ENCODE results near the gene CYP2W1. TPM values are rescaled to one million over a fixed set of nuclear protein-coding genes. Genes with fewer than 3 reads are reported as not detected.

CYP2W1 gene
- total and polyA plus RNA-seq, 11 donors, result not detected

GRCh38 chr7:1004018-1004852 is 21.3 kb downstream of the CYP2W1 start:
- Histone ChIP-seq H3K4me1 (no peaks in the 10 kb centered on the region), H3K27me3 (no peaks in the 10 kb centered on the region), H3K36me3 (peaks cover 0 to 34% (median 12%) of the 10 kb centered on the region in 9 donors), H3K27ac (no peak overlapping the region), H3K4me3 (no peak overlapping the region), H3K9me3 (no peaks in the 10 kb centered on the region)
- TF ChIP-seq CTCF (IDR thresholded peaks at IDR 0.05), result no peak
- TF ChIP-seq POLR2A (IDR thresholded peaks at IDR 0.05), result no peak
- 79 to 87% (median 80%) methylated on average over 26 to 32 of the region's 32 CpGs for WGBS, 4 donors
- ATAC-seq (peak in 3 of 4 donors; percentile 25 to 46 (median 34)), DNase-seq (no peak)
- intact Hi-C loops (cut with DNase I), result no loop called here

- TF ChIP-seq CTCF (IDR thresholded peaks at IDR 0.05), result no peak
- TF ChIP-seq POLR2A (IDR thresholded peaks at IDR 0.05), result no peak
- ATAC-seq (no peak), DNase-seq (no peak)
- no peak overlapping the region for H3K4me3 ChIP-seq
- H3K27me3 ChIP-seq, result no peaks in the 10 kb centered on the region
- H3K36me3 ChIP-seq, result peaks cover 0 to 34% (median 12%) of the 10 kb centered on the region in 9 donors
- H3K27ac ChIP-seq, result no peak overlapping the region
- intact Hi-C loops (cut with DNase I), result no loop called here
- H3K9me3 ChIP-seq, result no peaks in the 10 kb centered on the region
- 84 to 97% (median 94%) methylated on average over 6 to 21 of the region's 21 CpGs for WGBS, 4 donors
- no peaks in the 10 kb centered on the region for H3K4me1 ChIP-seq
Measured at GRCh38 chr7:1005303-1005702, 22.3 kb downstream of the CYP2W1 start.

GRCh38 chr7:1007901-1008300 is 24.9 kb downstream of the CYP2W1 start:
- 76 to 91% (median 89%) methylated on average over 4 to 15 of the region's 15 CpGs for WGBS, 4 donors
- TF ChIP-seq CTCF (IDR thresholded peaks at IDR 0.05) (no peak), POLR2A (IDR thresholded peaks at IDR 0.05) (no peak)
- intact Hi-C loops (cut with DNase I), result no loop called here

GRCh38 chr7:1008733-1009363 is 25.9 kb downstream of the CYP2W1 start:
- no peaks in the 10 kb centered on the region for H3K27me3 ChIP-seq
- TF ChIP-seq CTCF (IDR thresholded peaks at IDR 0.05) (no peak), POLR2A (IDR thresholded peaks at IDR 0.05) (no peak)
- ATAC-seq (no peak), DNase-seq (no peak)
- no peaks in the 10 kb centered on the region for H3K4me1 ChIP-seq
- no peaks in the 10 kb centered on the region for H3K9me3 ChIP-seq
- intact Hi-C loops (cut with DNase I), result no loop called here
- peaks cover 0 to 34% (median 12%) of the 10 kb centered on the region in 9 donors for H3K36me3 ChIP-seq
- 92 to 94% (median 93%) methylated on average over 33 to 37 of the region's 37 CpGs for whole genome bisulfite sequencing, 4 donors
- no peak overlapping the region for H3K27ac ChIP-seq
- no peak overlapping the region for H3K4me3 ChIP-seq

More at GRCh38 chr7:1007901-1008300, 24.9 kb downstream of the CYP2W1 start:
- Histone ChIP-seq H3K36me3 (peaks cover 0 to 34% (median 12%) of the 10 kb centered on the region in 9 donors), H3K4me3 (no peak overlapping the region), H3K27ac (no peak overlapping the region), H3K4me1 (no peaks in the 10 kb centered on the region), H3K27me3 (no peaks in the 10 kb centered on the region), H3K9me3 (no peaks in the 10 kb centered on the region)
- no peak for DNase-seq
- no peak for ATAC-seq
